GM12872 (cell line): ENCODE measurements around the gene COL24A1.

Experiments
- TF ChIP-seq, protein P1 (sequence below): IDR thresholded peaks from 3 replicates; pipeline ENCODE4 v1.5.1; 2011; ENCODE audit warnings: low read depth, mild to moderate bottlenecking, low read length, moderate library complexity; ENCODE audit not compliant: insufficient read depth

Gene COL24A1

DNA sequence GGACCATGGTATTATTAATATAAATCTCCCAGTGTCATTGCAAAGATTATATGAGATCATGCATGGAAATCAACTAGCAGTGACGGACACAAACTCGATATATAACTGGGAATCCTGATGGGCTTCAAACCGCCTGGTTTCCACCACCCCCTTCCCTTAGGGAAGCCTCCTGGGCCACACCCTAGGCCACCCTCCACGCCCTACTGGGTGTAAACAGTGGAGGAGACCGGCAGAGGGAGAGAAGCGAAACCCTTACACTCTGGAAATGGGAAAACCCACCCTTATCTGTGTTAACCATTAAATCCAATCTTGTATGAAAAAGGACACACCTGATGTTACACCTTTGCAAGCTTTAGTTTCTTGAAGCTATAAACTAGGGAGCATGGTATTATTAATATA, 447.7 kb downstream of the COL24A1 start:
- TF ChIP-seq, protein P1, sequence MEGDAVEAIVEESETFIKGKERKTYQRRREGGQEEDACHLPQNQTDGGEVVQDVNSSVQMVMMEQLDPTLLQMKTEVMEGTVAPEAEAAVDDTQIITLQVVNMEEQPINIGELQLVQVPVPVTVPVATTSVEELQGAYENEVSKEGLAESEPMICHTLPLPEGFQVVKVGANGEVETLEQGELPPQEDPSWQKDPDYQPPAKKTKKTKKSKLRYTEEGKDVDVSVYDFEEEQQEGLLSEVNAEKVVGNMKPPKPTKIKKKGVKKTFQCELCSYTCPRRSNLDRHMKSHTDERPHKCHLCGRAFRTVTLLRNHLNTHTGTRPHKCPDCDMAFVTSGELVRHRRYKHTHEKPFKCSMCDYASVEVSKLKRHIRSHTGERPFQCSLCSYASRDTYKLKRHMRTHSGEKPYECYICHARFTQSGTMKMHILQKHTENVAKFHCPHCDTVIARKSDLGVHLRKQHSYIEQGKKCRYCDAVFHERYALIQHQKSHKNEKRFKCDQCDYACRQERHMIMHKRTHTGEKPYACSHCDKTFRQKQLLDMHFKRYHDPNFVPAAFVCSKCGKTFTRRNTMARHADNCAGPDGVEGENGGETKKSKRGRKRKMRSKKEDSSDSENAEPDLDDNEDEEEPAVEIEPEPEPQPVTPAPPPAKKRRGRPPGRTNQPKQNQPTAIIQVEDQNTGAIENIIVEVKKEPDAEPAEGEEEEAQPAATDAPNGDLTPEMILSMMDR: no peak

DNA sequence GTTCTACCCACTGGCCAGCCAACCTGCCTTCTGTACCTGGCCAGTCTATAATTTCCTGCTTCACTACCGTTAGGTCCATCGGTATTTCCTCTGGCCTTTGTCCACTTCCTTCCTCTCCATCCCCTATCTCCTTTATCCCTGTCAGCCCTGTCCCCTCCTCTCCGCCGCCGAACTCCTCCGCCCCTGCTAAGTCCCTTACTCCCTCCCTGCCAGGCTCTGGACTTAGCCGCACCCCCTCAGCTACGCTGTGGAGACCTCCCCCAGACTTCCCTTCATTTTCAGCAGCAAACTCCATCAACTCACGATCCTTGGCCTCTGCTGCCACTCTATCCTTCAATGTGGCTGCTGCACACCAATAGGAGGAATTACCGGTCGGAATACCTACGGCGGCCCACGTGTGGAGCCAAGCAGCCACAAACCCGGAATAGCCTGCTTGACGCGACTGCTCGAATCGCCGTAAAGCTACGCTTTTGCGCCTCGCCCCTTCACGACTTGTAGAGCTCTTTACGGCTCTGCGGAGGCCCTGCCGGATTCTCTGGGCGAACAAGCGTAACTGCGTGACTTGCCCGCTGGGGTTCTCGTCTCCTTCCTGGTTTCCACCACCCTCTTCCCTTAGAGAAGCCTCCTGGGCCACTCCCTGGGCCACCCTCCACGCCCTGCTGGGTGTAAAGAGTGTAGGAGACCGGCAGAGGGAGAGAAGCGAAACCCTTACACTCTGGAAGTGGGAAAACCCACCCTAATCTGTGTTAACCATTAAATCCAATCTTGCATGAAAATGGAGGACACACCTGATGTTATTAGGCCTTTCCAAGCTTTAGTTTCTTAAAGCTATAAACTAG, 448.4 kb downstream of the COL24A1 start, which contains the start of gene ZNHIT6:
Gene ZNHIT6 (minus strand): TSS at position 444 of the 839 bp plus-strand sequence. CDS start 149 bp downstream, at position 295.
- TF ChIP-seq, protein P1: peak; percentile 54; the same call in 2 of the 3 replicates

DNA sequence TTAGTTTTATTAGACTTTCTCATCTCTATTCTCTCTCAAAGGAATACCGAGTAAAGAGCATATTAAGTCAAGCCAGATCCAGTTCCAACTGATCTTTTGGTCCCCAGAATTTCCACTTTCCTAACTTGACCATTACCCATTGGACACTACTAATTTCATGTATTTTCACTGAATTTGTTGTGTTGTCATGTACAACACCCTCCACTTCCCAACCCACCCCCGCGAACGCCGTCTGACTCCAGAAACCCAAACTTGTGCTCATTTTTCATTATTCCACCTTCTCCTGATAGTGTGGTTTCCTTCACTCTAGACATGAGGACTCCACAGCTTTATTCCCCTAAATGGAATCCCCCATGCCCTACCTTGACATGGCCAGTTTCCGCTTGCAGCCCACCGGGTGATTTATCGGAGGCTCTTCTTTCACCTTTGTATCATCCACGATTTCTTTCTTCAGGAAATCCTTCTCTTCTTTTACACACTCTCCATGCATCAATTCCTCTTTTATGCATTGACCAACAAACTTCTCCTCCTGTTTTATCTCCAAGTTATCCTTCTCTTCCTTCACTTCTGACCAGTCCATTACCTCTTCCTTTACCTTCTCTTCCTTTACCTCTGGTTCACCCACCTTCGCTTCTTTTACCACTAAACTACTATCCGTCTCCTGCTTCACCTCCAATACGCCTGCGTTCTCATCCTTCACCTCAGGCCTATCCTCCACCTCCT, 449.1 kb downstream of the COL24A1 start:
- TF ChIP-seq, protein P1: no peak

DNA sequence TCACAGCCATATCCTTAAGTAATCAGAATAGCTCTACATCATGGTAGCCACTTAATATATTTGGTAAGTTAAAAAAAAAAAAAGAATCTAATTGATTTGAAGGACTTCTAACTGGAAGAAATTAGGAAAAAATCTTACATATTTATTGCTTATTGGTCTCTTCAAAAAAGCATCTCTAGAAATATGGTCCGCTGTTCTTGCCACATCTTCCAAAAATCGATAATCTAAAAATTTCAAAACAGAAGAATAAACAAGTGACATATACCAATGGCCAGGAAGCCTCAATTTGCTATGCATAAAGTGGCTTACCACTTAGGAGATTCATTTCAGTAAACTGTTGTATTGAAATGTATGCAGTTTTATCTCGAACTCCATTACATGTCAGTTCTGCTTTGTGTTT, 450.6 kb downstream of the COL24A1 start:
- TF ChIP-seq, protein P1: no peak

DNA sequence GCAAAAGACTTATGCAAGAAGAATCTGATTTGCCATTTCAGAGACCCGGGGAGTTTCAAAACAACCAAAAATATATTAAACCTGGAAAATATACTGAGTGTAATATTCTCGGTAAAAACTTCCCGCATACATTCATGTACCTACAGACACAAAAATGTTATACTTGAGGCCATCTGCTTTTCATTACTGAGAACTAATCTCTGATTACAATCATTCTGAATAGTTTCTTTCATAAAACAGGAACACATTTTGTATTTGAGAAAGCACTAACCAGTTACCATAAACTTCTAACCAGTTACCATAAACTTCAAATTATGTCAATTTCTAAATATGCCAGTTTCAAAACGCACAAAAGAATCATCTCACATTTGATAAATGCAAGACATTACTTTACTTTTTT, 456.1 kb downstream of the COL24A1 start:
- TF ChIP-seq, protein P1: no peak

DNA sequence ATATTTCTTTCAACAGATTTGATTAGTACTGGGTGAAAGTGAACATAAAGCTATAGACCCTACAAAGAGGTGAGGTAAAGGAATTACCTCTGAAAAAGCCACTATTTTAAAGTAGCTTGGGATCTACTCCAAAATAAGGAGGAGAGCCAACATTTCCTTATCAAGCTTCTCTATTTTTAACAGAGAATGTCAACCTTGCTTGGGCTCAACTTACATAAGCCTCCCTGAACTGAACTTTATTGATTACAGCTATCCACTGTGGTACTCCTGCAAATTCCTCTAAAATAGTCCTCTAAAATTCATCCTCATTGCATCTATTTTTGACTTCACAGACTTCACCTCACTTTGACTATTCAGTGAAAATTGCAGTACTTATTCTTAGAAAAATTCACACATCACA, 458.7 kb downstream of the COL24A1 start:
- TF ChIP-seq, protein P1: no peak

DNA sequence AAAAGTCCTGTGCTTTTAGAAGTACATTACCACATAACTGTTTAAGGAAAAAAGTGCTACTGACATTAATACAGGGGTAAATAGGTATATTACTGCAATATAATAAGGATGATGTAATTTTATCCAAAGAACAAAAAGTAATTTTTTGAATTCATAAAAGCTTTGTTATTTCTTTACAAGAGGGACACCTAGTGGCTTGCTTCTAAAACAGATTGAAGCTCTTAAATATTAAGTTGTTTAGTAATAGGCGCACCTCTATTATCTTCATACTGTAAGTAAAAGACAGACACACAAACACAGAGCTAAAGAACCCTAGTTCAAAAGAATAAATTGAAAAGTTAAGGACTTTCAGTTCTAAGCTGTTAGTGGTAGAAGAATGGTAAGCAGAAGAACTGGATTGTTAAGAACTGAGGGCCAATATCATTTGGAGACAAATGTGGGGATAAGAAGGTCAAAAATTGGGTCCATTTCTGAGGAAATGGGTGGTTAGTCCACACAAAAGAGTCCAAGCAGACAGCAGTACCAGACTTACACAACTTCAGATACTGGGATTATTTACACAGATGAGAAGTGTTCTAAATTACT, 463.8 kb downstream of the COL24A1 start:
- TF ChIP-seq, protein P1: peak; percentile 23; the same call in 1 of the 3 replicates
